RWPE2 (cell line): ENCODE measurements around the gene PPIL6.

ENCODE experiments used
- ATAC-seq: fragments of 200-7000 bp; cut with Tn5 transposase; 3 replicates; pipeline ENCODE4 v1.9.1; 2021; ENCODE audit warnings: low read depth
- DNase-seq: peaks from one replicate; pipeline ENCODE4 v3.0.0-alpha.2; 2020; ENCODE audit warnings: low spot score
- H3K27ac ChIP-seq: fragments of 450-650 bp; 2 replicates; pipeline ENCODE4 v1.5.1; 2017; ENCODE audit warnings: mild to moderate bottlenecking; ENCODE audit not compliant: poor library complexity, severe bottlenecking
- H3K27me3 ChIP-seq: fragments of 250-450 bp; sonication (Bioruptor Pico); 2 replicates; pipeline ENCODE4 v1.5.1; 2021; ENCODE audit warnings: mild to moderate bottlenecking, moderate library complexity; ENCODE audit not compliant: insufficient read depth, poor library complexity, severe bottlenecking
- H3K36me3 ChIP-seq: fragments of 250-450 bp; sonication (Bioruptor Pico); 2 replicates; pipeline ENCODE4 v1.5.1; 2020; ENCODE audit warnings: low read depth, mild to moderate bottlenecking, moderate library complexity
- H3K4me1 ChIP-seq: fragments of 250-450 bp; sonication (Bioruptor Pico); 2 replicates; pipeline ENCODE4 v1.5.1; 2021; ENCODE audit warnings: mild to moderate bottlenecking, moderate library complexity; ENCODE audit not compliant: insufficient read depth, poor library complexity, severe bottlenecking
- H3K4me3 ChIP-seq: fragments of 250-450 bp; sonication (Bioruptor Pico); 2 replicates; pipeline ENCODE4 v1.5.1; 2021; ENCODE audit warnings: mild to moderate bottlenecking, moderate library complexity; ENCODE audit not compliant: severe bottlenecking
- H3K9me3 ChIP-seq: fragments of 250-450 bp; sonication (Bioruptor Pico); 2 replicates; pipeline ENCODE4 v1.5.1; 2021; ENCODE audit warnings: mild to moderate bottlenecking, moderate library complexity; ENCODE audit not compliant: severe bottlenecking
- TF ChIP-seq, protein P1 (sequence below): fragments of 450-650 bp; IDR thresholded peaks from one replicate; pipeline ENCODE4 v1.5.1; 2017; ENCODE audit warnings: mild to moderate bottlenecking, moderate library complexity; ENCODE audit not compliant: poor library complexity, severe bottlenecking

Gene PPIL6

DNA sequence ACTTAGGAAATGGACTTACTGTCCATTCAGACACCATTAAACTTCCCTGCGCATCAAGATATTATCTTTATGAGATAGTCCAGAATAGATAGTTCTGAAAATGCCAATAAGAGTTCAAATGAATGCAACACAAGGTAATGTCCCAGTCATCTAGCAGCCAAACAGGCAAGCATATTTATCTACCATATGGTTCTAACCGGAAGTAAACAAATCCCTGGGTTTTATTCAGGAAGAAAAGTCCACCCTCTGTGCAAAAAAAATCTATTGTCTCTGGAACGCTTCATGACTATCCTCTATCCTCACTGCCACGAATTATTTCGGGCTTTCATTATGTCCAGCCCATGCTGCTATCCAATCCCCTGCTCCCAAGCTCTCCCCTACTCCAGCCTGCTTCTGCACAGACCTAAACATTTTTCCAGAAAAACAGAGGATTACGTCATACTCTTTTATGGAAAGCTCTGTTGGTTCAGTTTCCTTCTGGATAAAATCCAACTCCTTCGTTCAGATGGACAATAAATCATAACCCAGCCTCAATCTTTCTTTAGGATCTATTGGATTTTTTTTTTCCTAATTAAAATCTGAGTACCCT, 11.4 kb downstream of the PPIL6 start:
- DNase-seq (no peak), ATAC-seq (no peak)
- Histone ChIP-seq H3K27ac (no peak overlapping the region), H3K27me3 (no peaks in the 10 kb centered on the region), H3K9me3 (no peaks in the 10 kb centered on the region), H3K4me1 (no peaks in the 10 kb centered on the region), H3K36me3 (no peaks in the 10 kb centered on the region), H3K4me3 (no peak overlapping the region)
- TF ChIP-seq, protein P1, sequence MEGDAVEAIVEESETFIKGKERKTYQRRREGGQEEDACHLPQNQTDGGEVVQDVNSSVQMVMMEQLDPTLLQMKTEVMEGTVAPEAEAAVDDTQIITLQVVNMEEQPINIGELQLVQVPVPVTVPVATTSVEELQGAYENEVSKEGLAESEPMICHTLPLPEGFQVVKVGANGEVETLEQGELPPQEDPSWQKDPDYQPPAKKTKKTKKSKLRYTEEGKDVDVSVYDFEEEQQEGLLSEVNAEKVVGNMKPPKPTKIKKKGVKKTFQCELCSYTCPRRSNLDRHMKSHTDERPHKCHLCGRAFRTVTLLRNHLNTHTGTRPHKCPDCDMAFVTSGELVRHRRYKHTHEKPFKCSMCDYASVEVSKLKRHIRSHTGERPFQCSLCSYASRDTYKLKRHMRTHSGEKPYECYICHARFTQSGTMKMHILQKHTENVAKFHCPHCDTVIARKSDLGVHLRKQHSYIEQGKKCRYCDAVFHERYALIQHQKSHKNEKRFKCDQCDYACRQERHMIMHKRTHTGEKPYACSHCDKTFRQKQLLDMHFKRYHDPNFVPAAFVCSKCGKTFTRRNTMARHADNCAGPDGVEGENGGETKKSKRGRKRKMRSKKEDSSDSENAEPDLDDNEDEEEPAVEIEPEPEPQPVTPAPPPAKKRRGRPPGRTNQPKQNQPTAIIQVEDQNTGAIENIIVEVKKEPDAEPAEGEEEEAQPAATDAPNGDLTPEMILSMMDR = no peak

DNA sequence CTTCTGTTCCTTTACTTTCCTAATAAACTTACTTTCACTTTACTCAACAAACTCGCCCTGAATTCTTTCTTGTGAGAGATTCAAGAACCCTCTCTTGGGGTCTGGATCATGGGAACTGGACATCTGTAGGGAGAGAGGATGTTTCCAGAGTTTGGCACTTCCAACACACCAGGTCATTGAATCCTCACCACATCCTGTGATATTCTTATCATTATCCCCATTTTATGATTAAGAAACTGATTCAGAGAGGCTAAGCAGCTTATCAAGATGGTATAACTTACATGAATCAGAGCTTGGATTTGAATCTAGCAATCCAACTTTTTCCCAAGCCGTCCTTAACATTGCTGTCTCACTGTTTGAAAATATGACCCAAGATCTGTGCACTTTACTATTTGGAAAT, 15.5 kb downstream of the PPIL6 start:
- ATAC-seq = no peak
- H3K4me1 ChIP-seq = no peaks in the 10 kb centered on the region
- no peak overlapping the region for H3K4me3 ChIP-seq
- H3K36me3 ChIP-seq = no peaks in the 10 kb centered on the region
- no peaks in the 10 kb centered on the region for H3K9me3 ChIP-seq
- no peak for DNase-seq
- no peaks in the 10 kb centered on the region for H3K27me3 ChIP-seq
- no peak overlapping the region for H3K27ac ChIP-seq
- TF ChIP-seq, protein P1 = no peak

DNA sequence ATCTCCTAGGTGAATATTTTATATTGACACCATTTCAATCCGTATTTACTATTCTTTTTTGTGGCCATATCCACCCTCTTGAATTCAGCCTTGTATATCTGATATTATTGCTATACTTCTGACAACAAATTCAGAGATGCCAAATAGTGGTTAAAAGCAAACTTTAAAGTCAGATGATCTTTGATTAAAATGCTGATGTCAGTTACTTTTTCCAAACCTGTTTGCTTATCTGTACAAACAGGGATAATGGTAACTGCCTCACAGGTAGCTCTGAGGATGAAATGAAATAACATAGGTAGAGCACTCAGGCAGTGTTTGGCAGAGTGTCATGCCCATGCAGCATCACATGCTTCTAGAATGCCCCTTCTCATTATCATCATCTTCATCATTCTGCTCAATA, 19.2 kb downstream of the PPIL6 start:
- Histone ChIP-seq H3K9me3 (no peaks in the 10 kb centered on the region), H3K4me3 (no peak overlapping the region), H3K36me3 (no peaks in the 10 kb centered on the region), H3K27ac (no peak overlapping the region), H3K4me1 (no peaks in the 10 kb centered on the region), H3K27me3 (no peaks in the 10 kb centered on the region)
- DNase-seq = no peak
- ATAC-seq = no peak
- TF ChIP-seq, protein P1 = no peak

DNA sequence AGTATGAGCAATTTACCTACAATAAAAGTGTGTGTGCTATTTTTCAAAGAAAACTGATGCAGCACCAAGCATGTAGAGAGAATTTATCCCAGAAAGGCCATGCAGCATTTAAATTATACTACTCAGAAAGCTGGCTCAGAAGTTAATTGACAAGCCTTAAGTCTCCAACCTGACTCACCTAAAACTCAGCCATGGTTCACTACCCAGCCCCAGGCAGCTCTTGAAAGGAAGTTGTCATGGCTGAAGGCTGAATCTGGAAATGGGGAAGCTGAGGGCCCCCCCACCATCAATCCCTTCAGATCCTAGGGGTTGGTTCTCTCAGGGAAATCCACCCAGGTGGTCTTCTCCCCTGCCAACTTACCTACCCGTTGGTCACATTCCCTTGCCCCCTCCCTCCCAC, 19.7 kb downstream of the PPIL6 start:
- Histone ChIP-seq H3K27ac (no peak overlapping the region), H3K36me3 (no peaks in the 10 kb centered on the region), H3K27me3 (no peaks in the 10 kb centered on the region), H3K9me3 (no peaks in the 10 kb centered on the region), H3K4me1 (no peaks in the 10 kb centered on the region), H3K4me3 (no peak overlapping the region)
- DNase-seq (no peak), ATAC-seq (peak; percentile 66; the same call in 2 of the 3 replicates)
- TF ChIP-seq, protein P1 = no peak

DNA sequence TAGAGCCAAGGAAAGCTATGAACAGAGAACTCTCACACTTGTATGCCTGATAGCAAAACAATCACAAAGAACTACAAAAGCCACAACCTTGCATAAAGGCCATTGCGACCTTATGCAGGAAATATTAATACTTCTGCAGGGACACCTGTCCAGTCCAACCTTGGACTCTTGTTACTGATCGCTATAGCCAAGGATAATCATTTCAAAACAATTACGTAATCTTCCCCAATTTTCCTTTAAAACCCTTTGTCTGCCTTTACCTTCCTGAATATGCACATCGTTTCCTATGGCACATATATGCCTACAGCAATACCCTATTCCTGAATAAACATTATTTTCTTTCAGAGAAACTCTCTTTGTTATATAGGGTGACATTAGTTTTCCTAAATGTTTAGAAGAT, 22.8 kb downstream of the PPIL6 start:
- Histone ChIP-seq H3K27me3 (no peaks in the 10 kb centered on the region), H3K4me1 (no peaks in the 10 kb centered on the region), H3K9me3 (no peaks in the 10 kb centered on the region), H3K27ac (no peak overlapping the region), H3K36me3 (no peaks in the 10 kb centered on the region), H3K4me3 (no peak overlapping the region)
- TF ChIP-seq, protein P1 = no peak
- DNase-seq (no peak), ATAC-seq (no peak)
